CD4-positive, alpha-beta T cell treated with Interleukin-6 for 4 hours (primary cell): ENCODE measurements around the gene KLHL36.
"Not testable (repeated sequence)": the region's sequence is repeated elsewhere in the genome, so short reads cannot be mapped to it uniquely, and the experiment has no call there.

Experiments
- DNase-seq: peaks from one replicate; pipeline ENCODE4 v3.0.0-alpha.2; 2020; ENCODE audit warnings: mixed read lengths

KLHL36 gene

DNA sequence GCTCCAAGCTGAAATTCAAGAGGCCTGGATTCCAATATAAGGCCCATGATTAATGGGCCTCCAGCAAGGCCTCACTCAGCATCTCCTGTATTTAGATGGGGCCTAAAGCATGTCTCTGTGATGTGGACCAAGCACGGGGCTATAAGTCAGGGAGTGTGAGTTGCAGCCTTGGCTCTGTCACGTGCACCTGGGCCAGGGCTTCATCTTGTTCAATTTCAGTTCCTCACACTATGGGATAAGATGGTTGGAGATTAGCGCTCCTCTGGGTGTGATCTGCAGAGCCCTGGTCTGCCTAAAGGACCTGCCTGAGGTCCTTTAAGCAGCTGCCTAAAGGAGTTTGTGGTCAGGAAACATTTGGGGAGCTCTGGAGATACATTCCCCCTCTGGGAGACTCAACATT, 25.2 kb downstream of the KLHL36 start:
- DNase-seq = no peak

DNA sequence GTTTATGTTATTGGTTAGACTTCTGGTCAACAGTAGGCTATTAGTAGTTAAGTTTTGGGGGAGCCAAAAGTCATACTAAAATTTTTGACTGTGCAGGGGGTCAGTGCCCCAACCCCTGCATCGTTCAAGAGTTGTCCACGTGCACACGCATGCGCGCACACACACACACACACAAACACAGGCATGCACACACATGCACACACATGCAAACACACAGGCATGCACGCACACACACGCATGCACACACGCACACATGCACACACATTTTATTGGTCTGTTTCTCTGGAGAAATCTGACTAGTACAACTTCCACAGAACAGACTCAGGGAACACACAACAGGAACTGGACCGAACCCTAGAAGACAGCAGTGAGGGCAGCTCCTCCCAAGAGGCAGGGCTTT, 27.1 kb downstream of the KLHL36 start:
- DNase-seq = no peak

DNA sequence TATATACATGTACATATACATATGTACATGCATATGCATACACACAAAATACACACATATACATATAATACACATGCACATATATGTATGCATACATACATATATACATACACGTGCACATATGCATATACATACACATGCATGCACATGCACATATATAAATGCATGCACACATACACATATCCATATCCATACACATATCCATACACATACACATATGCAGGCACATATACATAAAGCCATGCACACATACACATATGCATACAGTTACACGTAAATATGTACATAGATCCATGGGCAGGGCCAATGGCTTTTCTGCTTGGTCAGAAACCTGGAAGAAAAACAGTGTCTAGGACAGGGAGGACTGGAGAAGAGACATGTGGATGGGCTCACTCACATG, 27.6 kb downstream of the KLHL36 start:
- no peak for DNase-seq

DNA sequence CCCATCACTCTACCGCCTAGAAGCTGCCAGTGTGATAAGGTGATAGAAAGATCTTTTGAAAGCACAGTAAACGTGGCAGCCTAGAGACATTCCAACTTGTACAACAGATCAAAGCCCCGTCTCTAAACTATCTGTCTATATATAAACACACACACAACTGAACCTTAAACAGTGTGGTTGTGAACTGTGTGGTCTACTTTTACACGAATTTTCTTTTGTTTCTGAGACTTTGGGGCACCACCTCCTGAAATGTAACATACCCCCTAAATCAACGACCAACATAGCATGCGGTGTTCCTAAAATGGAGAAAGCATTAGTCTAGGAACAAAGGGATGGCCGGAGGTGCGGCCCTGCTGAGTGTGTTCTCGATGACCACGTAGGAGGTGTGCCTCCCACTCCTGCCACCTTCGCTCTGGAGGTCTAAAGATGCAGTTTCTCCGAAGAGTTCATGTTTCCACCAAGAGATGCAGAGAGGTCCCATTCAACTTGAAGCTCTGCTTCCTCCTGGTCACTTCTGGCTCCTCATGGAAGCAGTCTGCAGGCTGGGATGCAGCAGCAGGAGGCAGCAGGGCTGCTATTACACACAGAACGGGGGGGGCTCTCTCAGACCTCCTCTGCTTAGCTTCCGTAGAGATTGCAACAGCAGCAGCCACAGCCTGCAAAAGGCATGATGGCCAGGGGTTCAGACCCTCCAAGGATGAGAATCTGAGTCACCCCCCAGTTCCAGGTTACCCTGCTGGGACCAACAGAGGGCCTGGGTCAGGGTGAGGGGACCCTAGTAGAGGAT, 28.9 kb downstream of the KLHL36 start:
- DNase-seq = no peak

DNA sequence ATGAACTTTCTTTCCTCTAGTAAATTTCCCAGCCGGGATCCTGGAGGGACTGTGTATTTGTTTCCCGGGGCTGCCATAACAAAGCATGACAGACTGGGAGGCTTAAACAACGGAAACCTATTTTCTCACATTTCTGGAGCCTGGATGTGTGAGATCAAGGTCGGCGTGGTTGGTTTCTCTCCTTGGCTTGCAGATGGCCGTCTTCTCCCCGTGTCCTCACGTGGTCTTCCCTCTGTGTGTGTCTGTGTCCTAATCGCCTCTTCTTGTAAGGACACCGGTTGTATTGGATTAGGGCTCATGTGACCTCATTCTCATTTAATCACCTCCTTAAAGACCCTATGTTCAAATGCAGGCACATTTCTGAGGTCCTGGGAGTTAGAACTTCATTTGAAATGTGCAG, 29.5 kb downstream of the KLHL36 start:
- DNase-seq = no peak

DNA sequence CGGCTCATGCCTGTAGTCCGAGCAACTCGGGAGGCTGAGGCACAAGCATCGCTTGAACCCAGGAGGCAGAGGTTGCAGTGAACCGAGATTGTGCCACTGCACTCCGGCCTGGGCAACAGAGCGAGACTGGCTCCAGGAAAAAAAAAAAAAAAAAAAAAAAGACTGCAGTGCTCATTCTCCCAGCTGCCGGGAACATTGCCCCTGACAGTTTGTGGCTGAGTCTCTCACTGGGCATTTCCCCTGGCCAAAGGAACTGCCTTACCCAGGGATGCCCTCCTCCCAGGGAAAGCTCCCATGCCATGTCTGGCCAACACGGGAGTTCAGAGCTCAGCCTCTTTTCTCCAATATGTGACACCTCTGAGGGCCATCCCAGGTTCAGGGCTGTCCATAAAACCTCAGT, 30.2 kb downstream of the KLHL36 start:
- DNase-seq = no peak

DNA sequence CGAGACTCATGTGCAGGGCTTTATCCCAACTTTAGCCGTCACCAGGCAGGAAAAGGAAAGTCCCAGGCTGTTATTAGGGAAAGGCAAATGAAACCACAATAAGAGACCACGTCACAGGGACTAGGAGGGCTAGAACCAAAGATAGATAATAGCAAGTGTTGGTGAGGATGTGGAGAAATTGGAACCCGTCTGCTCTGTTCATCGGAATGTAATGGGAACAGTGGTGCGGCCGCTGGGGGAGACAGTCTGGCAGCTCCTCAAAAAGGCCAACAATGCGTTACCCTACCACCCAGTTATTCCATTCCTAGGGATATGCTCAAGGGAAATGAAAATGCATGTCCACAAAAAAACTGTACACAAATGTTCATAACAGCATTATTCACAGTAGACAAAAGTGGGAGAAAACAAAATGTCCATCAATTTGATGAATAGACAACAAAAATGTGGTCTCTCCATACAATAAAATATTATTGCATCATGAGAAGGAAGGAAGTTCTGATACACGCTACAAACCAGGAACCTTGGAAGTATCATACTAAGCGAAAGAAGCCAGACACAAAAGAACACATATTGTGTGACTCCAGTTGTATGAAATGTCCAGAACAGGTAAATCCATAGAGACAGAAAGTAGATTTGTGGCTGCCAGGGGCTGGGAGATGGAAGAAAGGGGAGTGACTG, 32.0 kb downstream of the KLHL36 start:
- no peak for DNase-seq

DNA sequence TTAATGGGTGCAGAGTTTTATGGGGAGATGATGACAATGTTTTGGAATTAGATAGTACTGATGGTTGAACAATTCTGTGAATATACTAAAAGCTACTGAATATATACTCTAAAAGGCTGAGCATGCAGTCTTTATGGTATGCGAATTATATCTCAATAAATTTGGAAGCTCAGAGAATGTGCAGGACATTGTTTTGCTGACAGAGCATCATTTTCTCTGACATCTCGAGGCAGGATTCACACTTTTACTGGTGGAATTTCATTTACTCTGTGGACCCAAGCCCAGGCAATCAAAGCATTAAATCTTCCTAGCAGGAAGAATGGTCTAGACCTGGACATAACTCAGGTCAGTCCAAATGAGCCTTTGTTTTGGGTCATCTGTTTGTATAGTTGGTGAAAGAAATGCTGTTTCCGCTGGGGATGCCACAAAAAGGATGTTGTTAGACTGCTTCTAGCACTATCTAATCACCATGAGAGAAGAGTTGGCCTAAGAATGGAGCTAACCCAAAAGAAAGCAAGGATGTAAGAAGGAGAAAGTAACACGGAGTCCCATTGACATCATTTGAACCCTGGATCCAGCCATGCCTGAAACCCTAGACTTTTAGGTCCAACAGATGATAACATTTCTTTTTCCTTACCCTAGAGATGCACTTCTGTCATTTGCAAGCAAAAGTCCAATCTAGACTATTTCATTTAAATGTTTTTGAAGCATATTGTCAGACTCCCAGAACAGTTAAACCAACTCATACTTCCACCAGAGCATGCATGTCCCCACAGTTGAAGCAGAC, 32.7 kb downstream of the KLHL36 start:
- no peak for DNase-seq

DNA sequence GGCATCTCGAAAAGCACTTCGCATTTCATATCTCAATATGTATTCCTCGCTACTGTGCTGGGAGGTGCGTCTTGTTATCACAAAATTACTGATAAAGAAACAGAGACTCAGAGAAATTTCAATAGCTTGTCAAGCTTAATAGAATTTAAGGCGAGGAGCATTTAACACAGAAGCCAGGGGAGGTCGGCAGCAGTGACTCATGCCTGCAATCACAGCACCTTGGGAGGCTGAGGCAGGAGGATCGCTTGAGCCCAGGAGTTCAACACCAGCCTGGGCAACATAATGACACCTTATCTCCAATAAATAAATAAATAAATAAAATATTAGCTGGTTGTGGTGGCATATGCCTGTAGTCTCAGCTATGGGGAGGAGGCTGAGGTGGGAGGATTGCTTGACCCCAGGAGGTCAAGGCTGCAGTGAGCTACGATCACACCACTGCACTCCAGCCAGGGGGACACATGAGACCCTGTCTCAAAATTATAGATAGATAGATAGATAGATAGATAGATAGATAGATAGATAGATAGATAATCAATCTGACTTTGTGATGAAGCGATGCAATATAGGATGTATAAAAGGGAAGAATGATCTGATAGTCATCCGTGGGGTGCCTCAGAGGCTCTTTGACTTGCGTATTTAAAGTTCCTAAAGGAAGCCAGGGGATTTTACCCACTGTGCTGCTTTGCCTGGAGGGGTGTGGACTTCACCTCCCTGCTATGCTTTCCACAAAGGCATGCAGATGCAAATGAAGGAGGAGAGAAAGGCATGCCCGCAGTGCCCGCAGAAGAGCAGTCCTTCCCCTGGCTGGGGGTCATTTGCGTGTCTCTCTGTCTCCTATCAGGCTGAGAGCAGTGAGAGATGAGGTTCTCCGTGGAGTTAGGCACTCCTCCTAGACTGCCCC, 35.6 kb downstream of the KLHL36 start:
- DNase-seq = no peak

DNA sequence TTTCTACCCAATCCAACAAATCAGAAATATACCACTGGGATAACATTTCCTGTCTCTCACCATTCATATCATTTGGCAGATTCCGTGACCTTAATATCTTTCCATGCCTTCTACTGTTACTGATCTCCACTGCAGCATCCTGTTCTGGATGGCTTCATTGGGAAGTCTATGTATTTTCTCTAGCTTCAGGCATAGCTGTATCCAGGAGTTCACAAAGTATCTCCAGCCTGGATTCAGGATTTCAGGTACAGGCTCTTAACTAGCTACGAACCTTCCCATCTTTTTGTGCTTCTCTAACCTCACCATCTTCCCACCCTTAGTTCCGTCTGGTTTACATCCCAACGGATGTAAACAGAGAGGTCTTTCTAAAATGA, 36.3 kb downstream of the KLHL36 start:
- no peak for DNase-seq

DNA sequence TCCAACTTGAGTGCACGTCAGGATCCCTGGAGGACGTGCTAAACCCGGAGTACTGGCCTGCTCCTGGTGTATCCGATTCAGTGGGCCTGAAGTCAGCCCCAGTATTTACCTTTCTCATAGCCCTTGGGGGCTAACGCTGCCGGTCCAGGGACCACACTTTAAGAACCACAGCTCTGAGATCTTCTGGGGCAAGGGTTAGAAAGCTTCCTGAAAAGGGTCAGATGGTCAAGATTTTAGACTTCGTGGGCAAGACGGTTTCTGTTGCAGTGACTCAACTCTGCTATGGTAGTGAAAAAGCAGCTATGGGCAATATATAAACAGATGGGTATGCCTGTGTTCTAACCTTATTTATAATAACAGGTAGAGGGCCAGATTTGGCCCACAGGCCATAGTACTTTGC, 36.9 kb downstream of the KLHL36 start:
- DNase-seq = no peak

DNA sequence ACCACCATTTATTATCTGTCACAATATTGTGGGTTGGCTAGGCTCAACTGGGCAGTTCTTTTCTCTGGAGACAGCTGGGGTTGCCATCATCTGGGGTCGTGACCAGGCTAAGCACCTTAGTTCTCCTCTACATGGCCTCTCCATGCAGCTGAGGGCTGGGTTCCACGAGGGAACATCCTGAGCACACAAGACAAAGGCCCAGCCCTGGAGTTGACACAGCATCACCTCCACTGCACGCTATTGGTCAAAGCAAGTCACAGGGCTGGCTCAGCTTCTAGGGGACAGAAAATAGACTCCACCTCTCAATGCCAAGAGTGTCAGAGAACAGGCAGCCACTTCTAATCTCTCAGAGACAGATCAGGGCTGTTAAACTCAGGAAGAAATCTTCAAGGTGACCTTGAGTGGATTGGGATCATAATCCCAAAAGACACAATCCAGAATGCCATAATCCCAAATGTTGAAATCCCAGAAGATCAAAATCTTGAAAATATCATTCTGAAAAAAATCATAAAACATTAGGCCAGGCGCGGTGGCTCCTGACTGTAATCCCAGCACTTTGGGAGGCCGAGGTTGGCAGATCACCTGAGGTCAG, 38.5 kb downstream of the KLHL36 start:
- no peak for DNase-seq

DNA sequence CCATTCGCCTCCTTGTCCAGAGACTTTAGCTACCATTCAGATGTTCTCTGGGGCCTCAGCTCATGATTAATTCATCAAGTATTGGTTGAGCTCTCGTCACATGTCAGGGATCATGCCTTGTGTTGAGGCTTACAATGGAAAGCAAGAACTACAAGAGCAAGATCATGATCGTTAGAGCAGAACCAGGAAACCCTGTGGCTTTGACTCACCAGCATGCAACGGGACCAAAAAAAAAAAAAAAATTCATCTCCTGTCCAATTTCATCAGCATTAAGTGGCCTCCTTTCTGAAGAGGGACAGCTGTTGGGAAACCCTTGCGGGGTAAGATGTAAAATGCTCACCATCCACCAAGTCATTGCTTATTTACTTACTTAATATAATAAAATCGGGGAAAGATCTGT, 39.4 kb downstream of the KLHL36 start:
- no peak for DNase-seq

DNA sequence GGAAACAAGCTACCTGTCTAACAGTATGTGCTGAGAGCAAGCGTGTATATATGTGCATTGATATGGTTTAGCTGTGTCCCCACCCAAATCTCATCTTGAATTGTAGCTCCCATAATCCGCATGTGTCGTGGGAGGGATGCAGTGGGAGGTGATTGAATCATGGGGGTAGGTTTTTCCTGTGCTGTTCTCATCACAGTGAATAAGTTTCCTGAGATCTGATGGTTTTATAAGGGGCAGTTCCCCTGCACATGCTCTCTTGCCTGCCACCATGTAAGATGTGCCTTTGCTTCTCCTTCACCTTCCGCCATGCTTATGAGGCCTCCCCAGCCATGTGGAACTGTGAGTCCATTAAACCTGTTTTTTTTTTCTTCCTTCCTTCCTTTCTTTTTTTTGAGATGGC, 39.9 kb downstream of the KLHL36 start:
- not testable (repeated sequence) for DNase-seq

DNA sequence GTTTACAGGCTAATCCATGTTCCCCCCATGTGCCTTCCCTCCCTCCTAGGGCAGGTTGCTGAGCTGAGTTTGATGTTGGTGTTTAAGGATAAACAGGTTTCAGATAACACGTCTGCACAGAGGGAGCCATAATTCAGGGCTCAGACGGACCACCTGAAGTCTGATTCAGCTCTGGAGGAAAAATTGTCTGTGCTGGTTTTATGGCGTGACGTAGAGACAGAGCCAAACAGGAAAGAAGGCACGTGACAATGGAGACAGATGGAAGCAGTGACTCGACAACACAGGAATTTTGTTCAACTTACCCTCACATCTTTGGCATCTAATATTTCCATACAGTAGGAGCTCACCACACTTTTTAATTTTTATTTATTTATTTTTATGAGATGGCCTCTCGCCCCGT, 40.8 kb downstream of the KLHL36 start:
- DNase-seq = no peak

DNA sequence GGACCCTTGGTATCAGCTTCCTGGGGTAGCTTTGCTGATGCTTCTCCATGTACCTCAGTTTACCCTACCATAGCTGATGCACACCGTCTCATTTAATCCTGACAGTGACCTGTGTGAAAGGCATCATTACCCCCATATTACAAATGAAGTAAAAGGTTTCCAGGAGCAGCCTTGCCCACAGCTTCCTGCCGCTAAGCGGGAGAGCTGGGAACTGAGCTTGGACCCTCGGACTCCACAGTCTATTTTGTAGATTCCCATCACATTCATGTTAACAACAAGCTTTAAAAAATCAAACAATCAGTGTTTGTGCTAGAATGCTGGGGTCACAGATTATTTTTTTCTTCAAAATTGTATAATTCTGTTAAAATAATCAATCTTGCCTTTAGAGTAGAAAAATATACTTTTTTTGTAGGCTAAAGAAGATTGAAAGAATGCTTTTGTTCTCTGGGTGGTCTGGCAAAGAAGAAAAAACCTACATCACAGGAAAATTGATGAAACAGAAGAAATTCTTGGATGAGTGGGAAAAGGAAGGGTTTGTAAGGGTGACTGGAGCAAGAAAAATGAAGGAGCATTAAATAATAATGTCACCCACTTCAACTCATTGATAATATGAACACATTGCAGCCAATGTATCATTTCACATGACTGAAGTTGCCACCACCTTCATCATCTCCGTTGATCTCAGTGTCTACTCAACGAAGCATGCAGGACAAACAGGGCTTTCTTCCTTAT, 41.9 kb downstream of the KLHL36 start:
- no peak for DNase-seq

DNA sequence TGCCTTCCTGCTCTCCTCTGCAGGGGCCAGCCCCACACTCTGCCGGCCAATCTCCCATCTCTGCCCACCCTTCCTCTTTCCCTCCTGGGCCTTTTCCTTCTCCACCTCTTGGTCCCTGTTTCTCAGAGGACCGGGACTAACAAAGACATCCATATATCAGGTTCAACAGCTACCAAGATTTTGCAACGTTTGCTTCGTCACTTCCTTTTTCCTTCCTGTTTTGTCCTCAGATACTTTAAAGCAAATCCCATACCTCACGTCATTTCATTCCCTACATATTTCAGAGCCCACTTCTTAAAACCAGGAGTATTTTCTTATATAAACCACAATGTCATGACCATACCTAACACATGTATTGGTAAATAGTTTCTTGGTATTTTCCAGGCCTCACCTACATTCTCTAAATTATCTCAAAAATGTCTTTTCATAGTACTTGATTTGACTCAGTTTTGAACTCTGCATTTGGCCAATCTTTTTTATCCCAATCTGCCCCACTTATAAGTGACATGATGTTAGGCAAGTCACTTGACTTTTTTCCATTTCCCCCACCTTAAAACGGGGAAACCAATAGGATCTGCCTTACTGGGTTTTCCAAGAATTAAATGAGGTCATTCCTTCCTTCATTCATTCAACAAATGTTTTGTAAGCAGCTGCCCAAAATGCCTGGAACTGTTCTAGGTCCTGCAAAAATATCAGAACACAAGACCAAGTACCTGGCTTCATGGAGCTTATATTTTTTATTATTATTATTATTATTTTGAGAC, 44.3 kb downstream of the KLHL36 start:
- no peak for DNase-seq

DNA sequence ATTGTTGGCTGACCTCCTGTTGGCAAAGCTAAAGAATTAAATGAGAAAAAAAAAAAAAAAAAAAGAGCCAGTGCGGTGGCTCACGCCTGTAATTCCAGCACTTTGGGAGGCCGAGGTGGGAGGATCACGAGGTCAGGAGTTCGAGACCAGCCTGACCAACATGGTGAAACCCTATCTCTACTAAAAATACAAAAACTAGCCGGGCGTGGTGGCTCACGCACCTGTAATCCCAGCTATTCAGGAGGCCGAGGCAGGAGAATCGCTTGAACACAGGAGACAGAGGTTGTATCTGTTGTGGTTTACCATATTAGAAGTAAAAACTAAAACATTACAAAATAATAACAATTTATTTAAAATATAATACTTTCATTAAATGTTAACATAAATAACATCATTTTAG, 45.6 kb downstream of the KLHL36 start:
- DNase-seq = not testable (repeated sequence)

DNA sequence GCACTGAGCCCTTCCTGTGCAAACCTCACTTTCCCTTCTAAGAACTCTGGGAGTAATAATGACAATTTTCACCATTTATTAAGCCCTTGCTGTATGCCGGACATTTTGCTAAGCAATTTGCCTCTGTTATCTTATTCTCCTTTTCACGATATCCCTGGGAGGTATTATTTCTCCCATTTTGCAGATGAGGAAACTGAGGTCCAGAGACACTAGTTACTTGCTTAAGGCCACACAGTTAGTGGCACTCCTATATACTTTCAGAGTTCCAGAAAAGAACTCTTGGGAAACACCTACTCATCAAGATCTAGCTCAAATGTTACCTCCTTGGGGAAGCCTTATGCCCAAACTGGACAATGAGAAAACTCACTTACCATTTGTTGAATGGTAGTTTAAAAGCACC, 46.7 kb downstream of the KLHL36 start:
- DNase-seq = no peak

DNA sequence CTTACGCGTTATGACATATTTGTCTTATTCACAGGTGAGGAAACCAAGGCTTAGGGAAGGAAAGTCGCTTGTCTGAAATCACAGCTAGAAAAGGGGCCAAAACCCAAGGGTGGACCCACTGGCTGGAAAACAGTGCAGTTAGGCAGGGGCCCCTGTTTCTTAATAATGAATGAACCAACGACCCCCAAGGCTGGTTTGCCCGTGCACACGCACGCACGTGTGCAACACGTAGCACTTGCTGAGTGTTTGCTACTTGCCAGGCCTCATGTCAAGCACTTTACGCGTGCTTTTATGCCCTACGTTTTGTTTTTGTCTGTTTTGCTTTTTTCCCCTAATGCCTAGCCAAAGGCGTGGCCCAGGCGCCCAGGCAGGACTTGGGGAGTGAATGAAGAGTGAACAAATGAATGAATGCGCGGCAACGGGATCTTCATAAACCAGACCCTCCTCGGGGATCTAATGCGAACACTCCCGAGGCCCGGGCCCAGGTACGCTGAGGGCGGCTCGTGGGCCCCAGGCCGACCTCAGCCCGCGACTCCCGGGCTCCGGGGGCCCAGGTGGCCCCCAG, 50.9 kb downstream of the KLHL36 start:
- DNase-seq = no peak
